Measurements from ENCODE around the gene SELENOF.
"Not testable (repeated sequence)": the region's sequence is repeated elsewhere in the genome, so short reads cannot be mapped to it uniquely, and the experiment has no call there.

SELENOF gene

GRCh38 chr1:86915737-86916235, 1.9 kb upstream of the SELENOF start:
- DNase-seq, result no peak

- DNase-seq, result peak; percentile 80
Measured at GRCh38 chr1:86914998-86915736, 1.2 kb upstream of the SELENOF start.

- DNase-seq, result no peak
Measured at GRCh38 chr1:86914601-86914997, 673 bp upstream of the SELENOF start, which contains the start of gene HS2ST1. HS2ST1 (plus strand) TSS chr1:86914635.

DNA sequence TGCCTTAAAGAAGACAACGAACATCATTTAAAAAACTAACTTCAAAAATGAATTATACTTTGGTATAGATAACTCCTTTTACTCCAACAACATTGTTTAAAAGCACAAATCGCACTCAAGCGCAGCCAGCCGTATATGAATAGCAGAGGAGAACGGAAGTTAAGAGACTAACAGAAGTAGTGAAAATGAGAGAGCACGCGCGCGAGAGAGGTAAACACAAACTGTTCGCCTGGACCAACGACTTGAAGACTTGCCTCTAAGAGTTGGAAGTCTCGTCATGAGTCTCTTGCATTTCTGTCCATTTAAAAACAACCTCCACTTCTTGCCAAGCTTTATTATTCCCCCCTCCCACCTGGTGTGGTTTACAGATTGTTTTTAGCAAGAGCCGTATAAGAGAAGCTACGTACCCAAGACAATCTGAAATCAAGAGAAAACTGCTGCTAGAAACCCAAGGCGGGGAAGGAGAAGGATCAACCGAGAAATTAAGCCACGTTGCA, 479 bp downstream of the SELENOF start:
- DNase-seq, result peak; percentile 67

- no peak for DNase-seq
Measured at GRCh38 chr1:86912281-86912900, 1.5 kb downstream of the SELENOF start.

GRCh38 chr1:86906419-86906818, 7.5 kb downstream of the SELENOF start:
- DNase-seq, result no peak

DNA sequence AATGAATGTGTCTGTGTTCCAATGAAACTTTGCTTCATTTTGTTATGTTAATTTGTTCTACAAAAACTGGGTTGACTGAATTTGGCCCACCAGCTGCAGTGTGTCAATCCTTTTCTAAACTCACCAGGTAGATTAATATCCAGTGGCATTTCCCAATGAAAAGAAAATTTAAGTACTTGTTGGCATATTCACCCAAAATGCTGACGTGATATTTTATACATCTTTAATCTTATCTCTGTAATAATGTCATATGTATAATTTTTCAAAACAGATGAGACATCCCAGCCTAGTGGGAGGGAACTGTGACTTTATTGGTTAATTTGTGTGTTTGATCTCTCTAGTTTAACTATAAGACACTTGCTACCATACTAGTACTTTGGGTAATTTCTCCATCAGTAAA, 8.1 kb downstream of the SELENOF start:
- DNase-seq, result no peak

GRCh38 chr1:86899401-86899800, 14.5 kb downstream of the SELENOF start:
- DNase-seq, result not testable (repeated sequence)

- no peak for DNase-seq
Measured at GRCh38 chr1:86888327-86888726, 25.6 kb downstream of the SELENOF start.

GRCh38 chr1:86887479-86888162, 26.3 kb downstream of the SELENOF start:
- DNase-seq, result no peak

GRCh38 chr1:86875722-86876121, 38.2 kb downstream of the SELENOF start:
- no peak for DNase-seq

DNA sequence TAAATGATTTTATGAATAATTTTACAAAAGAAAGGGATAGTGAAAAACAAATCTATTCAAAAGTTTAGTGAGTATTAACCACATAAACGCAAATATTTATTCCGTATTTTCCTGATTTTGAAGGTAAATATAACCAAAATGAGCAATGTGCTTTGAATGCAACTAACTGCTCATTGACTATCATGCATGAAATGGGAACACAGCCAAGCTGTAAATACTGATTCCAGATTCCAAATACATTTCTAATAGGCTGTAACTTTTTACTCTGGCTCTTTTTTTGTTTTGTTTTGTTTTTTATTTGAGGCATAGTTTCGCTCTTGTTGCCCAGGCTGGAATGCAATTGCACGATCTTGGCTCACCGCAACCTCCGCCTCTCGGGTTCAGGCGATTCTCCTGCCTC, 41.8 kb downstream of the SELENOF start:
- no peak for DNase-seq

DNA sequence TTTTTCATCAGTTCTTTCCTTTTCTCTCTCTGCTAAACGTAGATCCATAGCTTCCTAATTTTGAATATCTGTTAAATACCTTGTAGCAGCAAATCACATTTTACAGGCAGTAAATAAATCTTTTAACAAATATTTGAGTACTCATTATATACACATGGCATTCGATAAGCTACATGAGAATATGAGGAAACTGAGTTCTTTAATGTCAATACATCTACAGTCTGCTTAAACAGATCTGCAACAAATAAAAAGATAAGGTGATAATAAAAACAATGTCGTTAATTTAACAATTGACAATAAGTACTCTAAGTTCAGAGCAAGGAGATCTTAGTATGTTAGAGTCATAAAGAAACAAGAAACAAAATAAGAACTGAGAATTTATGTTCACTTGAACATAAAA, 42.9 kb downstream of the SELENOF start:
- DNase-seq, result no peak

- no peak for DNase-seq
Measured at GRCh38 chr1:86868477-86868876, 45.4 kb downstream of the SELENOF start.

GRCh38 chr1:86867278-86867677, 46.6 kb downstream of the SELENOF start:
- DNase-seq, result not testable (repeated sequence)

DNA sequence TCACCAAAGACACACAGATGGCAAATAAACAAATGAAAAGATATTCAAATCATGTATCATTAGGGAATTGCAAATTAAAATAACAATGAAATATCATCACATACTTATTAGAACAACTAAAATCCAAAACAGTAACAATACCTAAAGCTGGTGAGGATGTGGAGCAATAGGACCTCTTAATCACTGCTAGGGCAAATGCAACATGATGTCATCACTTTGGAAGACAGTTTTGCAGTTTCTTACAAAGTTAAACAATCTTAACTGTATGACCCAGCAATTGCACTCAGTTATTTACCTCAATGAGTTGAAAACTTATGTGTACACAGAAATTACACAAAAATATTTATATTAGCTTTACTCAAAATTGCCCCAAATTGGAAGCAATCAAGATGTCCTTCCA, 47.3 kb downstream of the SELENOF start:
- no peak for DNase-seq

GRCh38 chr1:86865973-86866637, 47.8 kb downstream of the SELENOF start:
- no peak for DNase-seq

- DNase-seq, result no peak
Measured at GRCh38 chr1:86862920-86863319, 51.0 kb downstream of the SELENOF start.

DNA sequence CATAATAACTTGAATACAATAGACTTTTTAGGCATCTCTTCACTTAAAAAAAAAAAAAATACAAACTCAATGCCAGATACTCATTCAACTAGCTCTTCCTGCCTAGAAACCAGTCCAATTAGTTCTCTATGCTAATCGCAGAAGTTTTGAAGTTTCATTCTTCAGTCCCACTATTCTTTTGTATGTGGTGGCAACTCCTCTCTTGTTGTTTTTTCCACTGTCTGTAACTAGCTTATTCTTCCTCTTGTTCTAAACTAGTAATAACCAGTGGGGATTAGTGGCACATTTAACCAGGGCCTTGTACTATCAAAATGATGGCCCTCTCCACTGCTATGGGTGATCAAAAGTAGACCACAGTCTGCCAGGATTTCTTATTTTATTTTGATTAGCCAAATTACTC, 52.5 kb downstream of the SELENOF start:
- DNase-seq, result no peak

- DNase-seq, result no peak
Measured at GRCh38 chr1:86860424-86860823, 53.5 kb downstream of the SELENOF start.

DNA sequence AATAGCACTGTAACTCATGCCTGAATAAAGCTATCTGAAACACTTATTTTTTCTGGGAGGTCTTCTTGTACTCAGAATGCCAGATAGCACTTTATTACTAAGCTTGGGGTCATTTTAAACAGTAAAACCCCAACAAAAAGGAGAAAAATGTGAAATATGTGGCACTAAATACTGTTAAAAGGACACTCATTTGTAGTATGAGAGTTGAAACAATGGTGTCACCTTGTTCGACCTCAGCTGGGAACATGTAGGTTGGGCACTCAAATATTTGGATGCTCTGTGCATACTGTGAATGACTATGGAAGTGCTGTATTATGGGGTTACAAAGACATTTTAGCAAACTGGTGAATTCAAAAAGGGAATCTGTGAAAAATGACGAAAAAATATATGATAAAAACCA, 53.9 kb downstream of the SELENOF start:
- DNase-seq, result no peak

DNA sequence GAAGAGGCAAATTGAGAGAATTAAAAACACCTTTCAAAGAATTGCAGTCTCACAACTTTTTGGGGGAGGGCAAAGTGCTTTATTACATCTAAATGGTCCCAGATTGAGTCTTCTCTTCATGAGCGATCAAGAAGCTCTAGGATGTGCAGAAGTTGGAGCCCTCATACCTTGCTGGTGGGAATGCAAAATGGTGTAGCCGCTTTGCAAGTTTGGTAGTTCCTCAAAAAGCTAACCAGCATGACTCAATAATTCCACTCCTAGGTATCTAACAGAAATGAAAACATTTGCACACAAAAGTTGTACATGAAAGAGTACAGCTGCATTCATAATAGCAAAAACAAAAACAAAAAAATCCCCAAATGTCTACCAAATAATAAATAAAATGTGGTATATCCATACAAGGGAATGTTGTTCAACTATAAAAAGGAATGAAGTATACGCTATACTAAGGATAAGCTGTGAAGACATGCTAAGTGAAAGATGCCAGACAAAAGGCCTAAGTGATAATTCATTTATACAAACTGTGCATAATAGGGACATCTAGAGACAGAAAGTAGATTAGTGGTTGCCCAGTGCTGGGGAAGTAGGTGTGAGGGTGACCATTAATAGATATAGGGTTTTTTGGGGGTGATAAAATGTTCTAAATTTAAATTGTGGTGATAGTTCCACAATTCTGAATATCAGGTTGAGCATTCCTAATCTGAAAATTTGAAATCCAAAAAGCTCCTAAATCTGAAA, 55.2 kb downstream of the SELENOF start:
- DNase-seq, result no peak
